Spleen (tissue), 7 donors: ENCODE data around the gene DDIT4.
"Not testable (repeated sequence)": the region's sequence is repeated elsewhere in the genome, so short reads cannot be mapped to it uniquely, and the experiment has no call there.

Experiments used
- CTCF ChIP-seq, 11 experiments: fragments of 200-600 bp in 7 of 11; fragments of 450-650 bp in 4 of 11; sonication (generic) in 4 of 11; IDR thresholded peaks in 8 of 11; conservative IDR thresholded peaks in 3 of 11; 1 replicate in 7 of 11; 2 replicates in 4 of 11; pipeline versions ENCODE4 v1.4.0 to v1.8.0; 2016 to 2021; ENCODE audit warnings: antibody characterized with exemption in 11 of 11, inconsistent platforms in 4 of 11, mild to moderate bottlenecking in 1 of 11
- POLR2A ChIP-seq, 3 donors: fragments of 450-650 bp; IDR thresholded peaks; one replicate each; pipeline ENCODE4 v1.5.1; 2017; ENCODE audit warnings: antibody characterized with exemption in 3 of 3, mild to moderate bottlenecking in 1 of 3
- donor health status: DM: no; HTN: no; CAD: no; lungs with moderate emphysema.
- donor health status: DM: no; HTN: no; CAD: no.
- donor health status: DM: no; HTN: no; CAD: no.

GRCh38 chr10:72268475-72269200, 5.1 kb upstream of the DDIT4 start:
- TF ChIP-seq CTCF (IDR thresholded peaks at IDR 0.05 in 8 of 11, conservative IDR thresholded peaks at IDR 0.05 in 3 of 11); POLR2A (IDR thresholded peaks at IDR 0.05): not testable (repeated sequence)
